ENCODE data around the gene SLC25A43.

GRCh38 chrX:119398974-119399771 lies at the start of gene SLC25A43:
- TF ChIP-seq CTCF (IDR thresholded peaks at IDR 0.05; ENCODE audit: poor library complexity) = no peak
- TF ChIP-seq EZH2phosphoT487 (IDR thresholded peaks at IDR 0.05; ENCODE audit: low read depth, severe bottlenecking, unreplicated experiment) = no peak
- TF ChIP-seq EZH2 (IDR thresholded peaks at IDR 0.05; ENCODE audit: borderline replicate concordance) = no peak
